K562 (cell line): ENCODE measurements around the gene MAP3K7. TPM values are rescaled to one million over a fixed set of nuclear protein-coding genes. Genes with fewer than 3 reads are reported as not detected.

Source experiments
- BRD4 ChIP-seq: fragments of 200-600 bp; sonication (generic); IDR thresholded peaks from 2 replicates; pipeline ENCODE4 v1.6.1; 2017; ENCODE audit warnings: inconsistent platforms
- BRF1 ChIP-seq: IDR thresholded peaks from 3 replicates; pipeline ENCODE4 v1.6.1; 2011; ENCODE audit warnings: borderline replicate concordance, mild to moderate bottlenecking; ENCODE audit not compliant: insufficient read length; ENCODE audit errors: extremely low read depth
- GABPB2 ChIP-seq: fragments of 250-450 bp; sonication (Bioruptor Pico); conservative IDR thresholded peaks from 2 replicates; pipeline ENCODE4 v1.5.1; 2021; ENCODE audit warnings: mild to moderate bottlenecking
- GATAD2B ChIP-seq: fragments of 450-650 bp; IDR thresholded peaks from 2 replicates; pipeline ENCODE4 v1.6.1; 2017; ENCODE audit warnings: mild to moderate bottlenecking, borderline replicate concordance
- HNRNPUL1 ChIP-seq: fragments of 200-400 bp; formaldehyde crosslinking; IDR thresholded peaks from 2 replicates; pipeline ENCODE4 v1.6.1; 2017; ENCODE audit warnings: low read length
- KDM1A ChIP-seq, 2 experiments: fragments of 450-650 bp; IDR thresholded peaks; 2 replicates each; pipeline ENCODE4 v1.6.1; 2016; ENCODE audit warnings: mild to moderate bottlenecking in 2 of 2
- KDM5B ChIP-seq: fragments of 200-600 bp; sonication (generic); IDR thresholded peaks from 2 replicates; pipeline ENCODE4 v1.6.1; 2012; ENCODE audit warnings: low read depth, mild to moderate bottlenecking, moderate library complexity, low read length, control low read depth, inconsistent platforms; ENCODE audit not compliant: insufficient replicate concordance
- MAZ ChIP-seq, 2 experiments: fragments of 450-650 bp in 1 of 2; sonication (generic) in 1 of 2; formaldehyde crosslinking; IDR thresholded peaks in 1 of 2; conservative IDR thresholded peaks in 1 of 2; 2 replicates each; pipeline versions ENCODE4 v1.4.0 to v1.5.0; 2020; ENCODE audit warnings: mild to moderate bottlenecking in 1 of 2, missing genetic modification reagents in 1 of 2
- NFE2 ChIP-seq: IDR thresholded peaks from 2 replicates; pipeline ENCODE4 v1.6.1; 2014; ENCODE audit warnings: antibody characterized with exemption, low read depth
- PRMT5 ChIP-seq: sonication (generic); formaldehyde crosslinking; IDR thresholded peaks from 2 replicates; pipeline ENCODE4 v1.5.0; 2020; ENCODE audit warnings: missing genetic modification reagents
- RBFOX2 ChIP-seq: fragments of 200-400 bp; formaldehyde crosslinking; IDR thresholded peaks from 2 replicates; pipeline ENCODE4 v1.6.1; 2017; ENCODE audit warnings: low read depth, mild to moderate bottlenecking, low read length, moderate library complexity
- RCOR1 ChIP-seq, 2 experiments: IDR thresholded peaks; 2 replicates each; pipeline ENCODE4 v1.6.1; 2012; ENCODE audit warnings: low read depth in 2 of 2, low read length in 2 of 2, borderline replicate concordance in 1 of 2, improper control_type of control experiment in 1 of 2
- SIN3A ChIP-seq, 2 experiments: fragments of 150-350 bp in 1 of 2; IDR thresholded peaks; 2 replicates each; pipeline ENCODE4 v1.6.1; 2011 to 2016; ENCODE audit warnings: borderline replicate concordance in 2 of 2, low read depth in 2 of 2, low read length in 2 of 2, mild to moderate bottlenecking in 2 of 2, moderate library complexity in 2 of 2; ENCODE audit not compliant: control insufficient read depth in 1 of 2
- TAF7 ChIP-seq: fragments of 450-650 bp; IDR thresholded peaks from 2 replicates; pipeline ENCODE4 v1.6.1; 2016; ENCODE audit warnings: missing genetic modification characterization, missing compliant biosample characterization
- TFAM ChIP-seq: fragments of 250-450 bp; sonication (Bioruptor Pico); conservative IDR thresholded peaks from 2 replicates; pipeline ENCODE4 v1.5.0; 2021; ENCODE audit warnings: mild to moderate bottlenecking, moderate library complexity
- U2AF1 ChIP-seq: fragments of 200-400 bp; formaldehyde crosslinking; optimal IDR thresholded peaks from 2 replicates; pipeline ENCODE3; 2017; ENCODE audit warnings: mild to moderate bottlenecking, low read depth, low read length, moderate library complexity
- ZNF436 ChIP-seq: fragments of 250-450, 450-650 bp; sonication (Bioruptor Pico); formaldehyde crosslinking; IDR thresholded peaks from 2 replicates; pipeline ENCODE4 v1.7.0; 2020; ENCODE audit warnings: mild to moderate bottlenecking
- ZNF668 ChIP-seq: fragments of 250-450 bp; sonication (Bioruptor Pico); IDR thresholded peaks from 2 replicates; pipeline ENCODE4 v1.8.0; 2022; ENCODE audit warnings: mild to moderate bottlenecking, inconsistent platforms
- polyA plus RNA-seq, 8 experiments: library from polyadenylated mRNA; depleted of rRNA in 4 of 8; stranded (reverse) in 5 of 8; unstranded in 3 of 8; fragments of >200 nt; fragmentation: Nextera tagmentation in 2 of 8; fragmentation: Illumina TruSeq in 1 of 8; extraction: Ambion mirVana in 2 of 8; extraction: Trizol in 1 of 8; gene quantifications; 2 replicates each; pipeline versions ENCODE4 v1.2.1 to v1.2.3, GENCODE V29; 2011 to 2014; ENCODE audit warnings: inconsistent platforms in 1 of 8, missing spikeins in 1 of 8
- total RNA-seq, 7 experiments: library from RNA; depleted of rRNA in 6 of 7; stranded (reverse); fragments of >200 nt in 6 of 7; fragmentation: Illumina TruSeq in 2 of 7; extraction: Trizol in 2 of 7; gene quantifications; 2 replicates each; pipeline versions ENCODE4 v1.2.1 to v1.2.3, GENCODE V29; 2011 to 2021; ENCODE audit warnings: low replicate concordance in 1 of 7
- TF ChIP-seq, protein P1 (sequence below): fragments of 450-650 bp; formaldehyde crosslinking; IDR thresholded peaks from 2 replicates; pipeline ENCODE4 v1.4.0; 2020; ENCODE audit warnings: mild to moderate bottlenecking, mixed read lengths
- TF ChIP-seq, protein P2 (sequence below), 2 experiments: fragments of 200-800 bp in 1 of 2; sonication (Bioruptor generic) in 1 of 2; sonication (generic) in 1 of 2; formaldehyde crosslinking in 1 of 2; IDR thresholded peaks in 1 of 2; conservative IDR thresholded peaks in 1 of 2; 2 replicates each; pipeline versions ENCODE4 v1.5.0 to v1.6.1; 2016 to 2020; ENCODE audit warnings: missing compliant biosample characterization in 1 of 2, missing genetic modification characterization in 1 of 2, missing genetic modification reagents in 1 of 2
- TF ChIP-seq, protein P3 (sequence below): sonication (generic); IDR thresholded peaks from 2 replicates; pipeline ENCODE4 v1.6.1; 2016
- TF ChIP-seq, protein P4 (sequence below): fragments of 450-650 bp; IDR thresholded peaks from 2 replicates; pipeline ENCODE4 v1.6.1; 2017; ENCODE audit warnings: mild to moderate bottlenecking, moderate library complexity

The MAP3K7 gene
- total and polyA plus RNA-seq, 9 of the 15 experiments (the other 6 are each of a cell fraction or from before 2014, with no cell fraction given) = 13.4 to 60.9 (median 34.8) TPM

DNA sequence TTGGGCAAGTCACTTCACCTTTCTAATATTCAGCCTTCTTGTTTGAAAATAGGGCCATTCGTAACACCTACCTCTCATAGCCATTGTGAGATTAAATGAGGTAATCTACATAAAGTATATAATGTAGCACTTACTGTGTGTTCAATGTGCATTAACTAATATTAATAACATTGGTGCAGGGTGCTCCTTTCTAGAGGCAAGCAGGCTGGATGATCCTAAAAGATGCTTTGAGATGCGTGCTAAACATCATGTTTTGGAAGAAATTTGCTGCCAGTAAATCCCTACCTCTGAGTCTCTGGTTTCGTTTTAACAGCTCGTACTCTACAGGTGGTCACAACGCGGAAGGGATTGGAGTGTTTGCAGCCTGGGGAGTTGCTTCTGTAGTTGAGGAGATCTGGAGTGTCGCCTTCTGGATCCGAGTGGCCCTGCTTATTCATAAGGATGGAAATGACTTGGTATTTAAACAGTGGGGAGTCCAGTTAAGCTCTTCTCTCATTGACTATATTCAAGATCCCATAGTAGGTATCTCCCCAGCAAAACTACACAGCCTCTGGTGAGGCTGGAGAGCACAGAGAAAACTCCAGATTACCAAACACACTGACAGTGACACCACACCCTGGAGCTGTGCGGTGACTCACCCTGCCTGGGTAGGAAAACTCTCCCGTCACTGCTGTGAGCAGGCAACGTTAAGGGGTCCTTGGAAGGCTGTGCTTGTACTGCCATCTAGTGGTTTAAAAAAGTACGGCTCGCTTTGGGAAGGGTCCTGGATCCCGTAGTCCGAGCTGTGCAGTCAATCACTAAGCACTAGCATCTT is 107.9 kb downstream of the MAP3K7 start (continued):
- TF ChIP-seq GABPB2 (CRISPR knock-in tag) (no peak), PRMT5 (CRISPR knock-in tag) (no peak), SIN3A (IDR thresholded peaks at IDR 0.05; ENCODE audit: borderline replicate concordance in 2 of 2, control insufficient read depth in 1 of 2, low read depth in 2 of 2, low read length in 2 of 2) (no peak), MAZ (CRISPR knock-in tag; conservative IDR thresholded peaks at IDR 0.05 in 1 of 2, IDR thresholded peaks at IDR 0.05 in 1 of 2) (peak in 1 of 2 experiments; percentile 60; a peak in 1 of 4 replicates), KDM5B (no peak), RBFOX2 (no peak), U2AF1 (no peak), BRD4 (no peak), NFE2 (peak; percentile 82), GATAD2B (no peak), TFAM (CRISPR knock-in tag) (no peak), KDM1A (IDR thresholded peaks at IDR 0.05) (no peak), ZNF436 (CRISPR knock-in tag) (no peak), TAF7 (tag) (no peak), HNRNPUL1 (no peak), BRF1 (no peak), ZNF668 (CRISPR knock-in tag) (no peak), RCOR1 (IDR thresholded peaks at IDR 0.05; ENCODE audit: borderline replicate concordance in 1 of 2, low read depth in 2 of 2, low read length in 2 of 2) (peak in 1 of 2 experiments; percentile 50; a peak in 1 of 4 replicates)
- TF ChIP-seq, protein P1, sequence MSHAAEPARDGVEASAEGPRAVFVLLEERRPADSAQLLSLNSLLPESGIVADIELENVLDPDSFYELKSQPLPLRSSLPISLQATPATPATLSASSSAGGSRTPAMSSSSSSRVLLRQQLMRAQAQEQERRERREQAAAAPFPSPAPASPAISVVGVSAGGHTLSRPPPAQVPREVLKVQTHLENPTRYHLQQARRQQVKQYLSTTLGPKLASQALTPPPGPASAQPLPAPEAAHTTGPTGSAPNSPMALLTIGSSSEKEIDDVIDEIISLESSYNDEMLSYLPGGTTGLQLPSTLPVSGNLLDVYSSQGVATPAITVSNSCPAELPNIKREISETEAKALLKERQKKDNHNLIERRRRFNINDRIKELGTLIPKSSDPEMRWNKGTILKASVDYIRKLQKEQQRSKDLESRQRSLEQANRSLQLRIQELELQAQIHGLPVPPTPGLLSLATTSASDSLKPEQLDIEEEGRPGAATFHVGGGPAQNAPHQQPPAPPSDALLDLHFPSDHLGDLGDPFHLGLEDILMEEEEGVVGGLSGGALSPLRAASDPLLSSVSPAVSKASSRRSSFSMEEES (CRISPR knock-in tag) = no peak
- TF ChIP-seq, protein P2, sequence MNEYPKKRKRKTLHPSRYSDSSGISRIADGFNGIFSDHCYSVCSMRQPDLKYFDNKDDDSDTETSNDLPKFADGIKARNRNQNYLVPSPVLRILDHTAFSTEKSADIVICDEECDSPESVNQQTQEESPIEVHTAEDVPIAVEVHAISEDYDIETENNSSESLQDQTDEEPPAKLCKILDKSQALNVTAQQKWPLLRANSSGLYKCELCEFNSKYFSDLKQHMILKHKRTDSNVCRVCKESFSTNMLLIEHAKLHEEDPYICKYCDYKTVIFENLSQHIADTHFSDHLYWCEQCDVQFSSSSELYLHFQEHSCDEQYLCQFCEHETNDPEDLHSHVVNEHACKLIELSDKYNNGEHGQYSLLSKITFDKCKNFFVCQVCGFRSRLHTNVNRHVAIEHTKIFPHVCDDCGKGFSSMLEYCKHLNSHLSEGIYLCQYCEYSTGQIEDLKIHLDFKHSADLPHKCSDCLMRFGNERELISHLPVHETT (CRISPR knock-in tag; conservative IDR thresholded peaks at IDR 0.05 in 1 of 2, IDR thresholded peaks at IDR 0.05 in 1 of 2) = no peak
- TF ChIP-seq, protein P3, sequence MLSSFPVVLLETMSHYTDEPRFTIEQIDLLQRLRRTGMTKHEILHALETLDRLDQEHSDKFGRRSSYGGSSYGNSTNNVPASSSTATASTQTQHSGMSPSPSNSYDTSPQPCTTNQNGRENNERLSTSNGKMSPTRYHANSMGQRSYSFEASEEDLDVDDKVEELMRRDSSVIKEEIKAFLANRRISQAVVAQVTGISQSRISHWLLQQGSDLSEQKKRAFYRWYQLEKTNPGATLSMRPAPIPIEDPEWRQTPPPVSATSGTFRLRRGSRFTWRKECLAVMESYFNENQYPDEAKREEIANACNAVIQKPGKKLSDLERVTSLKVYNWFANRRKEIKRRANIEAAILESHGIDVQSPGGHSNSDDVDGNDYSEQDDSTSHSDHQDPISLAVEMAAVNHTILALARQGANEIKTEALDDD = peak; percentile 87
- TF ChIP-seq, protein P4, sequence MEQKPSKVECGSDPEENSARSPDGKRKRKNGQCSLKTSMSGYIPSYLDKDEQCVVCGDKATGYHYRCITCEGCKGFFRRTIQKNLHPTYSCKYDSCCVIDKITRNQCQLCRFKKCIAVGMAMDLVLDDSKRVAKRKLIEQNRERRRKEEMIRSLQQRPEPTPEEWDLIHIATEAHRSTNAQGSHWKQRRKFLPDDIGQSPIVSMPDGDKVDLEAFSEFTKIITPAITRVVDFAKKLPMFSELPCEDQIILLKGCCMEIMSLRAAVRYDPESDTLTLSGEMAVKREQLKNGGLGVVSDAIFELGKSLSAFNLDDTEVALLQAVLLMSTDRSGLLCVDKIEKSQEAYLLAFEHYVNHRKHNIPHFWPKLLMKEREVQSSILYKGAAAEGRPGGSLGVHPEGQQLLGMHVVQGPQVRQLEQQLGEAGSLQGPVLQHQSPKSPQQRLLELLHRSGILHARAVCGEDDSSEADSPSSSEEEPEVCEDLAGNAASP = no peak
